Liver (tissue), 9 donors: ENCODE results near the gene ZNF138. TPM values are rescaled to one million over a fixed set of nuclear protein-coding genes. Genes with fewer than 3 reads are reported as not detected.

Experiments
- DNase-seq: peaks from one replicate; pipeline ENCODE4 v3.0.0-alpha.2; 2017; ENCODE audit warnings: low spot score
- H3K27ac ChIP-seq, 2 donors: one replicate each; pipeline ENCODE4 v1.7.0; 2013; ENCODE audit warnings: inconsistent platforms in 2 of 2, low read length in 2 of 2, control low read depth in 1 of 2, low read depth in 1 of 2, mild to moderate bottlenecking in 1 of 2
- H3K27me3 ChIP-seq, 4 donors: one replicate each; pipeline versions ENCODE4 v1.6.1 to v1.7.0; 2013; ENCODE audit warnings: low read length in 3 of 4, inconsistent platforms in 1 of 4, mild to moderate bottlenecking in 1 of 4, moderate library complexity in 1 of 4; ENCODE audit not compliant: control insufficient read depth in 4 of 4, insufficient read depth in 4 of 4
- H3K36me3 ChIP-seq, 4 donors: one replicate each; pipeline versions ENCODE4 v1.6.1 to v1.7.0; 2013; ENCODE audit warnings: low read length in 3 of 4, mild to moderate bottlenecking in 3 of 4, low read depth in 1 of 4, moderate library complexity in 1 of 4; ENCODE audit not compliant: control insufficient read depth in 4 of 4, insufficient read depth in 3 of 4
- H3K4me1 ChIP-seq, 4 donors: one replicate each; pipeline versions ENCODE4 v1.6.1 to v1.7.0; 2013; ENCODE audit warnings: low read length in 3 of 4, mild to moderate bottlenecking in 3 of 4, moderate library complexity in 1 of 4; ENCODE audit not compliant: control insufficient read depth in 4 of 4, insufficient read depth in 4 of 4
- H3K4me3 ChIP-seq, 3 donors: one replicate each; pipeline versions ENCODE4 v1.6.1 to v1.7.0; 2013; ENCODE audit warnings: low read length in 3 of 3, control low read depth in 1 of 3, low read depth in 1 of 3, mild to moderate bottlenecking in 1 of 3
- H3K9ac ChIP-seq, 2 donors: one replicate each; pipeline ENCODE4 v1.7.0; 2013; ENCODE audit warnings: low read length in 2 of 2, mild to moderate bottlenecking in 2 of 2, moderate library complexity in 2 of 2, control low read depth in 1 of 2, low read depth in 1 of 2
- H3K9me3 ChIP-seq, 4 donors: one replicate each; pipeline versions ENCODE4 v1.6.1 to v1.7.0; 2013; ENCODE audit warnings: low read length in 3 of 4; ENCODE audit not compliant: control insufficient read depth in 4 of 4
- ATF3 ChIP-seq: IDR thresholded peaks from 2 replicates; pipeline ENCODE4 v1.6.1; 2016; ENCODE audit warnings: antibody characterized with exemption
- CTCF ChIP-seq: fragments of 150-350 bp; IDR thresholded peaks from 2 replicates; pipeline ENCODE4 v1.5.1; 2017; ENCODE audit warnings: improper control_type of control experiment, low read depth, low read length; ENCODE audit not compliant: missing input control
- EGR1 ChIP-seq, 2 donors: IDR thresholded peaks; 2 replicates each; pipeline ENCODE4 v1.6.1; 2016 to 2018; ENCODE audit warnings: antibody characterized with exemption in 2 of 2, low read depth in 2 of 2
- FOXA1 ChIP-seq: IDR thresholded peaks from 2 replicates; pipeline ENCODE4 v1.6.1; 2016; ENCODE audit warnings: antibody characterized with exemption
- FOXA2 ChIP-seq: IDR thresholded peaks from 2 replicates; pipeline ENCODE4 v1.6.1; 2016; ENCODE audit warnings: antibody characterized with exemption
- GABPA ChIP-seq, 2 donors: IDR thresholded peaks in 1 of 2; conservative IDR thresholded peaks in 1 of 2; 2 replicates each; pipeline ENCODE4 v1.6.1; 2016; ENCODE audit warnings: antibody characterized with exemption in 2 of 2, mild to moderate bottlenecking in 1 of 2, moderate library complexity in 1 of 2
- HNF4A ChIP-seq, 2 donors: conservative IDR thresholded peaks; 2 replicates each; pipeline ENCODE4 v1.6.1; 2016; ENCODE audit warnings: antibody characterized with exemption in 2 of 2, mild to moderate bottlenecking in 2 of 2
- HNF4G ChIP-seq: IDR thresholded peaks from 2 replicates; pipeline ENCODE4 v1.6.1; 2016; ENCODE audit warnings: antibody characterized with exemption
- JUND ChIP-seq, 2 donors: IDR thresholded peaks; 2 replicates each; pipeline ENCODE4 v1.6.1; 2016; ENCODE audit warnings: antibody characterized with exemption in 2 of 2
- MAX ChIP-seq: IDR thresholded peaks from 2 replicates; pipeline ENCODE4 v1.6.1; 2016; ENCODE audit warnings: antibody characterized with exemption
- NR2F2 ChIP-seq: IDR thresholded peaks from 2 replicates; pipeline ENCODE4 v1.6.1; 2016; ENCODE audit warnings: antibody characterized with exemption
- RAD21 ChIP-seq, 2 donors: IDR thresholded peaks; 2 replicates each; pipeline ENCODE4 v1.6.1; 2016; ENCODE audit warnings: antibody characterized with exemption in 2 of 2, mild to moderate bottlenecking in 2 of 2
- REST ChIP-seq: IDR thresholded peaks from 2 replicates; pipeline ENCODE4 v1.6.1; 2016; ENCODE audit warnings: antibody characterized with exemption, mild to moderate bottlenecking
- RXRA ChIP-seq, 2 donors: IDR thresholded peaks; 2 replicates each; pipeline ENCODE4 v1.6.1; 2017 to 2018; ENCODE audit warnings: antibody characterized with exemption in 2 of 2, mild to moderate bottlenecking in 1 of 2
- SP1 ChIP-seq: IDR thresholded peaks from 2 replicates; pipeline ENCODE4 v1.6.1; 2018; ENCODE audit warnings: antibody characterized with exemption, mild to moderate bottlenecking
- TAF1 ChIP-seq: conservative IDR thresholded peaks from 2 replicates; pipeline ENCODE4 v1.6.1; 2016; ENCODE audit warnings: antibody characterized with exemption, mild to moderate bottlenecking
- YY1 ChIP-seq: IDR thresholded peaks from 2 replicates; pipeline ENCODE4 v1.6.1; 2016; ENCODE audit warnings: antibody characterized with exemption, mild to moderate bottlenecking
- ZBTB33 ChIP-seq: IDR thresholded peaks from 2 replicates; pipeline ENCODE4 v1.6.1; 2016; ENCODE audit warnings: antibody characterized with exemption
- WGBS: extraction: QIAGEN DNeasy Blood & Tissue Kit; methylation state at CpG from one replicate; pipeline ENCODE4 v1.1.7; 2013; 5-methylcytosine and 5-hydroxymethylcytosine counted together
- polyA plus RNA-seq, 2 donors: library from polyadenylated mRNA; stranded (reverse) in 1 of 2; unstranded in 1 of 2; fragments of 200-250 nt in 1 of 2; fragments of >200 nt in 1 of 2; fragmentation: Nextera tagmentation in 1 of 2; extraction: Ambion mirVana in 1 of 2; gene quantifications; one replicate each; pipeline versions ENCODE4 v1.2.1 to v1.2.3, GENCODE V29; 2013 to 2015
- total RNA-seq, 2 donors: library from RNA; depleted of rRNA; stranded (reverse); fragments of >200 nt; gene quantifications; one replicate each; pipeline ENCODE4 v1.2.3, GENCODE V29; 2014
- donor health status: healthy.
- donor health status: healthy.
- donor health status: healthy.
- donor health status: healthy.
- donor health status: healthy.

Gene ZNF138
- total and polyA plus RNA-seq, 4 donors, result 1.4 to 4.5 (median 3.7) TPM

- TF ChIP-seq REST (no peak), FOXA1 (no peak)
Observed at GRCh38 chr7:64755865-64756264, 38.4 kb upstream of the ZNF138 start (continued).

- H3K9ac ChIP-seq, result no peak overlapping the region
- H3K27ac ChIP-seq, result no peak overlapping the region
- no peaks in the 10 kb centered on the region for H3K9me3 ChIP-seq
- H3K27me3 ChIP-seq, result no peaks in the 10 kb centered on the region
- no peak for DNase-seq
- no peaks in the 10 kb centered on the region for H3K4me1 ChIP-seq
- no peaks in the 10 kb centered on the region for H3K36me3 ChIP-seq
- TF ChIP-seq ATF3, result no peak
- no peak for TF ChIP-seq REST
- TF ChIP-seq ZBTB33, result no peak
- no peak for TF ChIP-seq GABPA (IDR thresholded peaks at IDR 0.05 in 1 of 2, conservative IDR thresholded peaks at IDR 0.05 in 1 of 2)
- TF ChIP-seq YY1, result no peak
- no peak for TF ChIP-seq CTCF
- no peak for TF ChIP-seq RXRA (IDR thresholded peaks at IDR 0.05)
- TF ChIP-seq NR2F2, result no peak
- no peak for TF ChIP-seq EGR1 (IDR thresholded peaks at IDR 0.05; ENCODE audit: low read depth in 2 of 2)
- no peak for TF ChIP-seq MAX
- TF ChIP-seq RAD21 (IDR thresholded peaks at IDR 0.05), result no peak
- no peak for TF ChIP-seq FOXA1
- TF ChIP-seq TAF1, result no peak
- TF ChIP-seq HNF4A (conservative IDR thresholded peaks at IDR 0.05), result no peak
- no peak for TF ChIP-seq HNF4G
- TF ChIP-seq SP1, result no peak
- TF ChIP-seq JUND (IDR thresholded peaks at IDR 0.05), result no peak
- TF ChIP-seq FOXA2, result no peak
- WGBS, result 75% methylated on average over 3 of the region's 3 CpGs
- no peak overlapping the region for H3K4me3 ChIP-seq
Observed at GRCh38 chr7:64758151-64758550, 36.1 kb upstream of the ZNF138 start.
